ENCODE results near the gene CYP4F3.
"Not testable (repeated sequence)": the region's sequence is repeated elsewhere in the genome, so short reads cannot be mapped to it uniquely, and the experiment has no call there.

CYP4F3 gene

GRCh38 chr19:15640904-15641597 is 354 bp downstream of the CYP4F3 start:
- Histone ChIP-seq H3K36me3 (replicated peaks) (no peaks in the 10 kb centered on the region), H3K27me3 (ENCODE audit: low read depth) (no peaks in the 10 kb centered on the region), H3K4me1 (no peaks in the 10 kb centered on the region), H3K4me3 (no peak overlapping the region), H3K9me3 (no peaks in the 10 kb centered on the region)
- in situ Hi-C loops (cut with MboI; ENCODE audit: low sequenced_read_pairs): no loop called here
- no peak for DNase-seq (ENCODE audit: low spot score in 2 of 2)

- DNase-seq (ENCODE audit: low spot score in 2 of 2): no peak
- no peaks in the 10 kb centered on the region for H3K9me3 ChIP-seq
- in situ Hi-C loops (cut with MboI; ENCODE audit: low sequenced_read_pairs): no loop called here
- no peak overlapping the region for H3K4me3 ChIP-seq
- H3K36me3 ChIP-seq (replicated peaks): no peaks in the 10 kb centered on the region
- no peaks in the 10 kb centered on the region for H3K4me1 ChIP-seq
- H3K27me3 ChIP-seq (ENCODE audit: low read depth): no peaks in the 10 kb centered on the region
Measured at GRCh38 chr19:15641901-15642491, 1.3 kb downstream of the CYP4F3 start.

- H3K27me3 ChIP-seq (ENCODE audit: low read depth): no peaks in the 10 kb centered on the region
- H3K4me3 ChIP-seq: no peak overlapping the region
- no peaks in the 10 kb centered on the region for H3K4me1 ChIP-seq
- H3K9me3 ChIP-seq: no peaks in the 10 kb centered on the region
- in situ Hi-C loops (cut with MboI; ENCODE audit: low sequenced_read_pairs): no loop called here
- no peak for DNase-seq (ENCODE audit: low spot score in 2 of 2)
- no peaks in the 10 kb centered on the region for H3K36me3 ChIP-seq (replicated peaks)
Measured at GRCh38 chr19:15642807-15643206, 2.1 kb downstream of the CYP4F3 start.

- Histone ChIP-seq H3K36me3 (replicated peaks) (no peaks in the 10 kb centered on the region), H3K4me1 (no peaks in the 10 kb centered on the region), H3K9me3 (no peaks in the 10 kb centered on the region), H3K4me3 (no peak overlapping the region), H3K27me3 (ENCODE audit: low read depth) (no peaks in the 10 kb centered on the region)
- in situ Hi-C loops (cut with MboI; ENCODE audit: low sequenced_read_pairs): no loop called here
- DNase-seq (ENCODE audit: low spot score in 2 of 2): no peak
Measured at GRCh38 chr19:15643387-15643786, 2.7 kb downstream of the CYP4F3 start.

- DNase-seq (ENCODE audit: low spot score in 2 of 2): no peak
- in situ Hi-C loops (cut with MboI; ENCODE audit: low sequenced_read_pairs): no loop called here
- Histone ChIP-seq H3K4me1 (no peaks in the 10 kb centered on the region), H3K36me3 (replicated peaks) (no peaks in the 10 kb centered on the region), H3K9me3 (no peaks in the 10 kb centered on the region), H3K27me3 (ENCODE audit: low read depth) (no peaks in the 10 kb centered on the region), H3K4me3 (no peak overlapping the region)
Measured at GRCh38 chr19:15644066-15644741, 3.5 kb downstream of the CYP4F3 start.

- Histone ChIP-seq H3K4me3 (no peak overlapping the region), H3K9me3 (no peaks in the 10 kb centered on the region), H3K4me1 (no peaks in the 10 kb centered on the region), H3K36me3 (replicated peaks) (no peaks in the 10 kb centered on the region), H3K27me3 (ENCODE audit: low read depth) (no peaks in the 10 kb centered on the region)
- in situ Hi-C loops (cut with MboI; ENCODE audit: low sequenced_read_pairs): no loop called here
- no peak for DNase-seq (ENCODE audit: low spot score in 2 of 2)
Measured at GRCh38 chr19:15644816-15645215, 4.1 kb downstream of the CYP4F3 start.

GRCh38 chr19:15649526-15649925 is 8.8 kb downstream of the CYP4F3 start:
- H3K36me3 ChIP-seq (replicated peaks): no peaks in the 10 kb centered on the region
- no peak for DNase-seq (ENCODE audit: low spot score in 2 of 2)
- H3K4me1 ChIP-seq: no peaks in the 10 kb centered on the region
- no peaks in the 10 kb centered on the region for H3K9me3 ChIP-seq
- no peaks in the 10 kb centered on the region for H3K27me3 ChIP-seq (ENCODE audit: low read depth)
- H3K4me3 ChIP-seq: no peak overlapping the region
- in situ Hi-C loops (cut with MboI; ENCODE audit: low sequenced_read_pairs): no loop called here

- H3K27me3 ChIP-seq (ENCODE audit: low read depth); H3K36me3 ChIP-seq (replicated peaks); H3K4me3 ChIP-seq; H3K9me3 ChIP-seq; DNase-seq (ENCODE audit: low spot score in 2 of 2); in situ Hi-C loops (cut with MboI; ENCODE audit: low sequenced_read_pairs); H3K4me1 ChIP-seq: not testable (repeated sequence)
Measured at GRCh38 chr19:15650123-15650522, 9.4 kb downstream of the CYP4F3 start.

- in situ Hi-C loops (cut with MboI; ENCODE audit: low sequenced_read_pairs): no loop called here
- no peaks in the 10 kb centered on the region for H3K36me3 ChIP-seq (replicated peaks)
- no peaks in the 10 kb centered on the region for H3K4me1 ChIP-seq
- no peaks in the 10 kb centered on the region for H3K27me3 ChIP-seq (ENCODE audit: low read depth)
- no peak overlapping the region for H3K4me3 ChIP-seq
- no peaks in the 10 kb centered on the region for H3K9me3 ChIP-seq
- no peak for DNase-seq (ENCODE audit: low spot score in 2 of 2)
Measured at GRCh38 chr19:15651791-15652190, 11.1 kb downstream of the CYP4F3 start.

- H3K4me1 ChIP-seq: no peaks in the 10 kb centered on the region
- H3K9me3 ChIP-seq: no peaks in the 10 kb centered on the region
- in situ Hi-C loops (cut with MboI; ENCODE audit: low sequenced_read_pairs): no loop called here
- H3K36me3 ChIP-seq (replicated peaks): no peaks in the 10 kb centered on the region
- no peak overlapping the region for H3K4me3 ChIP-seq
- DNase-seq (ENCODE audit: low spot score in 2 of 2): no peak
- no peaks in the 10 kb centered on the region for H3K27me3 ChIP-seq (ENCODE audit: low read depth)
Measured at GRCh38 chr19:15652559-15653278, 12.0 kb downstream of the CYP4F3 start.

GRCh38 chr19:15656467-15656866 is 15.8 kb downstream of the CYP4F3 start:
- no peaks in the 10 kb centered on the region for H3K27me3 ChIP-seq (ENCODE audit: low read depth)
- no peaks in the 10 kb centered on the region for H3K9me3 ChIP-seq
- in situ Hi-C loops (cut with MboI; ENCODE audit: low sequenced_read_pairs): no loop called here
- H3K4me3 ChIP-seq: no peak overlapping the region
- H3K36me3 ChIP-seq (replicated peaks): no peaks in the 10 kb centered on the region
- no peaks in the 10 kb centered on the region for H3K4me1 ChIP-seq
- DNase-seq (ENCODE audit: low spot score in 2 of 2): no peak

- in situ Hi-C loops (cut with MboI; ENCODE audit: low sequenced_read_pairs): no loop called here
- Histone ChIP-seq H3K4me1 (no peaks in the 10 kb centered on the region), H3K9me3 (no peaks in the 10 kb centered on the region)
Measured at GRCh38 chr19:15663247-15663646, 22.6 kb downstream of the CYP4F3 start.

GRCh38 chr19:15666186-15666585 is 25.5 kb downstream of the CYP4F3 start:
- no peaks in the 10 kb centered on the region for H3K27me3 ChIP-seq (ENCODE audit: low read depth)

More at GRCh38 chr19:15663247-15663646, 22.6 kb downstream of the CYP4F3 start:
- DNase-seq (ENCODE audit: low spot score in 2 of 2): no peak
- no peak overlapping the region for H3K4me3 ChIP-seq
- H3K27me3 ChIP-seq (ENCODE audit: low read depth): no peaks in the 10 kb centered on the region
- no peaks in the 10 kb centered on the region for H3K36me3 ChIP-seq (replicated peaks)

GRCh38 chr19:15666883-15667282 is 26.2 kb downstream of the CYP4F3 start:
- in situ Hi-C loops (cut with MboI; ENCODE audit: low sequenced_read_pairs): no loop called here
- H3K4me3 ChIP-seq: no peak overlapping the region
- H3K27me3 ChIP-seq (ENCODE audit: low read depth): no peaks in the 10 kb centered on the region
- no peak for DNase-seq (ENCODE audit: low spot score in 2 of 2)
- H3K36me3 ChIP-seq (replicated peaks): no peaks in the 10 kb centered on the region
- H3K4me1 ChIP-seq: no peaks in the 10 kb centered on the region
- H3K9me3 ChIP-seq: no peaks in the 10 kb centered on the region

More at GRCh38 chr19:15666186-15666585, 25.5 kb downstream of the CYP4F3 start:
- no peaks in the 10 kb centered on the region for H3K4me1 ChIP-seq
- in situ Hi-C loops (cut with MboI; ENCODE audit: low sequenced_read_pairs): no loop called here
- no peak for DNase-seq (ENCODE audit: low spot score in 2 of 2)
- H3K36me3 ChIP-seq (replicated peaks): no peaks in the 10 kb centered on the region
- no peak overlapping the region for H3K4me3 ChIP-seq
- H3K9me3 ChIP-seq: no peaks in the 10 kb centered on the region

Measured in HAP-1 (cell line).